GM21447 (cell line): ENCODE results near the gene PCDHGC3.
A peak's percentile ranks its signal among the peaks of the same experiment; 100 is the strongest.

Source experiments
- ATAC-seq: cut with Tn5 transposase; IDR thresholded peaks from one replicate; pipeline ENCODE4 v1.9.1; 2021; ENCODE audit not compliant: unreplicated experiment

PCDHGC3 gene

GRCh38 chr5:141519605-141520565 lies 44.1 kb downstream of the PCDHGC3 start:
- ATAC-seq: no peak

- ATAC-seq: no peak
These were observed 45.5 kb downstream of the PCDHGC3 start for GRCh38 chr5:141521244-141521781.

GRCh38 chr5:141522301-141522700 lies 46.5 kb downstream of the PCDHGC3 start:
- ATAC-seq: no peak

GRCh38 chr5:141523991-141524390 lies 48.2 kb downstream of the PCDHGC3 start:
- ATAC-seq: no peak

GRCh38 chr5:141524604-141525597 lies 49.1 kb downstream of the PCDHGC3 start:
- peak; percentile 77 for ATAC-seq

GRCh38 chr5:141525653-141526052 lies 49.9 kb downstream of the PCDHGC3 start:
- no peak for ATAC-seq

GRCh38 chr5:141527426-141527825 lies 51.7 kb downstream of the PCDHGC3 start:
- no peak for ATAC-seq
